ENCODE measurements around the gene PDE6A.

PDE6A gene

GRCh38 chr5:149893403-149893931 is 51.1 kb downstream of the PDE6A start:
- Histone ChIP-seq H3K4me2 (ENCODE audit: low read length) (no peak overlapping the region), H3K27me3 (ENCODE audit: control insufficient read depth, insufficient read depth, low read length) (no peaks in the 10 kb centered on the region), H3K4me3 (ENCODE audit: low read depth, low read length) (no peak overlapping the region), H3K4me1 (no peaks in the 10 kb centered on the region), H3K9me3 (ENCODE audit: control insufficient read depth, low read length) (no peaks in the 10 kb centered on the region), H2AFZ (no peak overlapping the region), H3K9ac (no peak overlapping the region), H3K27ac (no peak overlapping the region), H3K36me3 (ENCODE audit: control insufficient read depth, insufficient read depth, low read length) (no peaks in the 10 kb centered on the region), H3K79me2 (no peaks in the 10 kb centered on the region)
- no peak for TF ChIP-seq CTCF (IDR thresholded peaks at IDR 0.05)

- no peaks in the 10 kb centered on the region for H3K79me2 ChIP-seq
- peaks cover 5% of the 10 kb centered on the region for H3K4me1 ChIP-seq
- TF ChIP-seq CTCF (IDR thresholded peaks at IDR 0.05) = no peak
- no peaks in the 10 kb centered on the region for H3K36me3 ChIP-seq (ENCODE audit: control insufficient read depth, insufficient read depth, low read length)
- no peak overlapping the region for H2AFZ ChIP-seq
- no peak overlapping the region for H3K4me2 ChIP-seq (ENCODE audit: low read length)
- no peaks in the 10 kb centered on the region for H3K9me3 ChIP-seq (ENCODE audit: control insufficient read depth, low read length)
- no peaks in the 10 kb centered on the region for H3K27me3 ChIP-seq (ENCODE audit: control insufficient read depth, insufficient read depth, low read length)
- no peak overlapping the region for H3K9ac ChIP-seq
- H3K4me3 ChIP-seq (ENCODE audit: low read depth, low read length) = no peak overlapping the region
- no peak overlapping the region for H3K27ac ChIP-seq
Observed at GRCh38 chr5:149892594-149892993, 52.0 kb downstream of the PDE6A start.

- peak overlapping the region; percentile 66 for H2AFZ ChIP-seq
- H3K4me2 ChIP-seq (ENCODE audit: low read length) = no peak overlapping the region
- no peaks in the 10 kb centered on the region for H3K9me3 ChIP-seq (ENCODE audit: control insufficient read depth, low read length)
- no peak overlapping the region for H3K9ac ChIP-seq
- no peaks in the 10 kb centered on the region for H3K27me3 ChIP-seq (ENCODE audit: control insufficient read depth, insufficient read depth, low read length)
- TF ChIP-seq CTCF (IDR thresholded peaks at IDR 0.05) = no peak
- peak overlapping the region; percentile 71 for H3K27ac ChIP-seq
- H3K79me2 ChIP-seq = no peaks in the 10 kb centered on the region
- peaks cover 10% of the 10 kb centered on the region for H3K4me1 ChIP-seq
- no peak overlapping the region for H3K4me3 ChIP-seq (ENCODE audit: low read depth, low read length)
- no peaks in the 10 kb centered on the region for H3K36me3 ChIP-seq (ENCODE audit: control insufficient read depth, insufficient read depth, low read length)
Observed at GRCh38 chr5:149888280-149888679, 56.3 kb downstream of the PDE6A start.

GRCh38 chr5:149887622-149888183 is 56.9 kb downstream of the PDE6A start:
- Histone ChIP-seq H3K9ac (no peak overlapping the region), H3K9me3 (ENCODE audit: control insufficient read depth, low read length) (no peaks in the 10 kb centered on the region), H3K27ac (peak overlapping the region; percentile 71), H3K4me1 (peaks cover 10% of the 10 kb centered on the region), H3K4me3 (ENCODE audit: low read depth, low read length) (no peak overlapping the region), H3K27me3 (ENCODE audit: control insufficient read depth, insufficient read depth, low read length) (no peaks in the 10 kb centered on the region), H2AFZ (peak overlapping the region; percentile 66), H3K79me2 (no peaks in the 10 kb centered on the region), H3K36me3 (ENCODE audit: control insufficient read depth, insufficient read depth, low read length) (no peaks in the 10 kb centered on the region), H3K4me2 (ENCODE audit: low read length) (no peak overlapping the region)
- TF ChIP-seq CTCF (IDR thresholded peaks at IDR 0.05) = no peak

Measured in parathyroid adenoma (tissue), 2 donors.